ENCODE results near the gene EEF1AKMT3.

GRCh38 chr12:57777367-57777766 lies 5.0 kb downstream of the EEF1AKMT3 start:
- TF ChIP-seq POLR2A (IDR thresholded peaks at IDR 0.05) = no peak
- no peak for TF ChIP-seq CTCF (IDR thresholded peaks at IDR 0.05)
